Activated naive CD8-positive, alpha-beta T cell treated with anti-CD3 and anti-CD28 coated beads, Interleukin-2, amount 10 ng/mL, durations not matched to agents 7 days and 5 days (primary cell): ENCODE data around the gene SCARF1. TPM values are rescaled to one million over a fixed set of nuclear protein-coding genes. Genes with fewer than 3 reads are reported as not detected.
A peak's percentile ranks its signal among the peaks of the same experiment; 100 is the strongest.

Experiments
- ATAC-seq: fragments of 150-1000 bp; cut with Tn5 transposase; one replicate; pipeline ENCODE4 v1.10.0; 2021; ENCODE audit warnings: low read depth, moderate library complexity
- POLR2A ChIA-PET: fragments of 350-600 bp; sonication (Branson Sonifier 250); formaldehyde crosslinking; loops from one replicate; lab custom pipeline; 2021; ENCODE audit warnings: antibody characterized with exemption; lab: Charles Lee
- DNase-seq: peaks from one replicate; pipeline ENCODE4 v3.0.0; 2021
- H3K27ac Mint-ChIP-seq: one replicate; pipeline ENCODE4 v1.8.0; 2022; ENCODE audit warnings: mild to moderate bottlenecking, mixed read lengths
- H3K27me3 Mint-ChIP-seq: one replicate; pipeline ENCODE4 v1.8.0; 2022; ENCODE audit warnings: mild to moderate bottlenecking, moderate library complexity, mixed read lengths
- H3K36me3 Mint-ChIP-seq: one replicate; pipeline ENCODE4 v1.8.0; 2021; ENCODE audit warnings: mild to moderate bottlenecking, mixed read lengths
- H3K4me1 Mint-ChIP-seq: one replicate; pipeline ENCODE4 v1.8.0; 2021; ENCODE audit warnings: mixed read lengths
- H3K4me3 Mint-ChIP-seq: one replicate; pipeline ENCODE4 v1.8.0; 2022; ENCODE audit warnings: mild to moderate bottlenecking, moderate library complexity, mixed read lengths
- H3K9me3 Mint-ChIP-seq: one replicate; pipeline ENCODE4 v1.8.0; 2021; ENCODE audit warnings: mixed read lengths
- total RNA-seq, 2 experiments: library from RNA; stranded (reverse); gene quantifications; one replicate each; pipeline ENCODE4 v1.2.3, GENCODE V29; 2021

The SCARF1 gene
- total RNA-seq, 2 experiments from 2014 or later = 6.0 to 6.5 TPM

DNA sequence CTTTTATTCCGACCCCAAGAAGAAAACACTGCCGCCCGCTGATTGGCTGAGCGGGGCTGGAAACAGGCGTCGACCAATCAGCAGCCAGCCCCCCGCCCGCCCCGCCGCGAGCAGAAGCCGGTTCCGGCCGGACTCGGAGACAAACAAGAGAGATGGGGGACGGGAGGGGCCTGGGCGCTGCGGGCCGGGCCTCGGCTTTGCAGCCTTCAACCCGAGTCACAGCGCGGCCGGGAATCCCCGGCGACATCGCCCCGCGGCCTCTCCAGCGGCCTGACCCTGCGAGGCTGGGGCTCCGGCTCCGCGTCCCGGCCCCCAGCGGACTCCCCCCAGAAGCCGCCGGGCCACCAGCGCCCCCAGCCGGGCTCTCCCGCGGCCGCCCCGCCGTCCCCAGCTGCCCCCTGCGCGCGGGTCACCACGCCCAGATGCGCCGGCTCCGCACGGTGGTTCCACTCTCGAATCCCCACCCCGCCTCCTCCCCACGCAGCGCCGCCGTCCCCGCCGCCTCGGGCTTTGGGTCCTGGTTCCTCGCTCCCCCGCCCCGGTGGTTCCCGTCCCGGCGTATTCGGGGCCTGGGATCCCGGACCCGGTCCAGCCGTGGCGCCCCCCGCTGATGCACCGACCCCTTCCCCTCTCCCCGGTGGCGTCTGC is 16.6 kb downstream of the SCARF1 start:
- H3K27ac Mint-ChIP-seq = peak overlapping the region; percentile 80
- no peaks in the 10 kb centered on the region for H3K9me3 Mint-ChIP-seq
- peak; percentile 81 for ATAC-seq
- peak overlapping the region; percentile 82 for H3K4me3 Mint-ChIP-seq
- H3K27me3 Mint-ChIP-seq = peaks cover 34% of the 10 kb centered on the region
- POLR2A ChIA-PET = interaction anchor here (2.4 kb wide), 1 partner anchor 20 kb away, joined by 16 read pairs; the partner anchor contains the start of gene RILP
- peaks cover 13% of the 10 kb centered on the region for H3K4me1 Mint-ChIP-seq
- peak; percentile 85 for DNase-seq
- no peaks in the 10 kb centered on the region for H3K36me3 Mint-ChIP-seq

DNA sequence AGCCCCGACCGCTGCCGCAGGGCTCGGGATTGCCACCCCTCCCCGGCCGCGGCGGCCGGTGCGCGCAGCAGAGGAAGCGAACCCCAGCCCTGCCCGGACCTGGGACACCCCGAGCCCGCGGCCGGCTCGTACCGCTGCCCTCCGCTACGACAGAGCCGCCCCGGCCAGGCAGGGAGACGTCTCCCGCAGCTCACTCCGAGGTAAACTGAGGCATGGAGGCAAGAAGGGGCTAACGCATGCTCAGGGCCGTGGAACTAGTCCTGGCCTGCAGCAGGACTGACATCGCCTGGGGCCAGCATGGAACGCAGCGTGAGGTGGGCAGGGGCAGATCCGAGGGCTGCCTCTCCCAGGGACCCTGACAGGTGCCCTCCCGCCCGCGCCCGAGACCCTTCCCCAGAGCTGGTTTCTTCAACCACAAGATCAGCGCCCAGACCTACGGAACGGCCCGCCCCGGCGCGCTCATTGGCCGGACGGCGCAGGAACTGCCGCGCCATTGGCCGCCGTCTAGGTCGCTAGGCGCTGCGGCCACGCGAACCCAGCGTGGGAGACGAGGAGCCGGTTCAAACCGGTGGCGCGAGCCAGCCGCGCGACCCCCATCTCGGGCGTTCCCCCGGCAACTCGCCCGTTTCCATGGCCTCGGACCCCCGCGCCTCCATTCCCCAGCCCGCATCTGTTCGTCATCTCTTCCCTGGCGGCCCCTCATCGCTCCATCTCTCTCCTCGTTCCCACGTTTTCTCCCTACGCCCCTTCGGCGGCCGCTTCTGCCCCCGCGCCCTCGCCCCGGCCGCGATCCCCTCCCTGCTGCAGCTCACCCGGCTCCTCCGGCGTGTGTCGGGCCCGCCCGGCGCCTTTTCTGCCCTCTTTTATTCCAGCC is 17.3 kb downstream of the SCARF1 start, which contains the start of gene SLC43A2:
Gene SLC43A2 (minus strand): TSS at position 853 of the 874 bp plus-strand sequence. CDS start 960 bp downstream, outside the sequence.
- peaks cover 32% of the 10 kb centered on the region for H3K27me3 Mint-ChIP-seq
- POLR2A ChIA-PET = no interaction called here
- ATAC-seq (peak; percentile 75), DNase-seq (peak; percentile 85)
- H3K36me3 Mint-ChIP-seq = no peaks in the 10 kb centered on the region
- peak within 1 kb of the TSS; percentile 82 for H3K4me3 Mint-ChIP-seq
- peaks cover 13% of the 10 kb centered on the region for H3K4me1 Mint-ChIP-seq
- peak within 1 kb of the TSS; percentile 80 for H3K27ac Mint-ChIP-seq
- no peaks in the 10 kb centered on the region for H3K9me3 Mint-ChIP-seq

GRCh38 chr17:1627182-1627981 is 18.1 kb downstream of the SCARF1 start:
- Mint-ChIP-seq H3K9me3 (no peaks in the 10 kb centered on the region), H3K4me3 (peak overlapping the region; percentile 64), H3K27me3 (peaks cover 32% of the 10 kb centered on the region), H3K27ac (peak overlapping the region; percentile 12), H3K4me1 (peaks cover 13% of the 10 kb centered on the region), H3K36me3 (no peaks in the 10 kb centered on the region)
- POLR2A ChIA-PET = no interaction called here
- no peak for ATAC-seq
- DNase-seq = no peak

GRCh38 chr17:1626333-1626732 is 19.2 kb downstream of the SCARF1 start:
- DNase-seq = no peak
- H3K9me3 Mint-ChIP-seq = no peaks in the 10 kb centered on the region
- peak overlapping the region; percentile 24 for H3K27ac Mint-ChIP-seq
- POLR2A ChIA-PET = interaction anchor here (0.6 kb wide), 1 partner anchor 59 kb away, joined by 4 read pairs; no protein-coding TSS in a partner anchor
- H3K4me3 Mint-ChIP-seq = no peak overlapping the region
- ATAC-seq = no peak
- peaks cover 32% of the 10 kb centered on the region for H3K27me3 Mint-ChIP-seq
- no peaks in the 10 kb centered on the region for H3K36me3 Mint-ChIP-seq
- peaks cover 13% of the 10 kb centered on the region for H3K4me1 Mint-ChIP-seq

DNA sequence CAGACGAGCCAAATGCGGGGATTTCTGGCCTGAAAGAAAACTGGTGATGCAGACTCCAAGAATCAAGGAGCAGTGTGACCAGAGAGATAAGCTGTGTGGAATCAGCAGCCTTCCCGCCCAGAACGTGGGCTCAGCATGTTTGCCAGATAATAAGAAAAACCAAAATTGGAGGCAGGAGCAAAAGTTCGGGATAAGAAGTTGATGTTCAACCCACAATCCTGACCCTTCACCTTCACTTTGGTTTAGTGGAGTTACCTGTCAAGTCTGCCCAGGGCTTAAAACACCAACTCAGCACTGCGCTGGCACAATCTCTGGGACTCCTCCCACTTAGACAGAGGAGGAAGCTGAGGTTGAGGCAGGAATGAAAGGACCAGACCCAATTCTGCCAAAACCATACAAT is 20.0 kb downstream of the SCARF1 start:
- H3K9me3 Mint-ChIP-seq = no peaks in the 10 kb centered on the region
- POLR2A ChIA-PET = interaction anchor here (0.6 kb wide), 2 partner anchors 29 to 58 kb away, joined by 3 to 4 read pairs; no protein-coding TSS in a partner anchor
- no peak overlapping the region for H3K4me3 Mint-ChIP-seq
- H3K4me1 Mint-ChIP-seq = peaks cover 13% of the 10 kb centered on the region
- ATAC-seq = no peak
- no peak for DNase-seq
- H3K27me3 Mint-ChIP-seq = peaks cover 27% of the 10 kb centered on the region
- H3K36me3 Mint-ChIP-seq = no peaks in the 10 kb centered on the region
- no peak overlapping the region for H3K27ac Mint-ChIP-seq

GRCh38 chr17:1625053-1625452 is 20.5 kb downstream of the SCARF1 start:
- peaks cover 10% of the 10 kb centered on the region for H3K4me1 Mint-ChIP-seq
- H3K27me3 Mint-ChIP-seq = peaks cover 23% of the 10 kb centered on the region
- no peak overlapping the region for H3K27ac Mint-ChIP-seq
- ATAC-seq = no peak
- no peak for DNase-seq
- H3K36me3 Mint-ChIP-seq = no peaks in the 10 kb centered on the region
- no peak overlapping the region for H3K4me3 Mint-ChIP-seq
- no peaks in the 10 kb centered on the region for H3K9me3 Mint-ChIP-seq
- POLR2A ChIA-PET = interaction anchor here (0.6 kb wide), 1 partner anchor 29 kb away, joined by 3 read pairs; no protein-coding TSS in a partner anchor

DNA sequence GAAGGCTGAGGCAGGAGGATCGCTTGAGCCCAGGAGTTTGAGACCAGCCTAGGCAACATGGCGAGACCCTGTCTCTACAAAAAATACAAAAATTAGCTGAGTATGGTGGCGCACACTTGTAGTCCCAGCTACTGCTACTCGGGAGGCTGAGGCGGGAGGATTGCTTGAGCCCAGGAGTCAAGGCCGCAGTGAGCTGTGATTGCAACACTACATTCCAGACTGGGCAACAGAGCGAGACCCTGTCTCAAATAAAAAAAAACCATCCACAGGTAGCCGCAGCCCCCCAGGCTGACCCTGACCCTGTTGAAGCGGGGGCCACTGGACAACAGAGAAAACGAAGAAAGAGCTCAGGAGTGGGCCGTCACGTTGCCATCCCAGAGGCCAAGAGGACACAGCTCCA is 20.9 kb downstream of the SCARF1 start:
- no peak for ATAC-seq
- no peaks in the 10 kb centered on the region for H3K36me3 Mint-ChIP-seq
- H3K4me3 Mint-ChIP-seq = no peak overlapping the region
- no peak overlapping the region for H3K27ac Mint-ChIP-seq
- peaks cover 22% of the 10 kb centered on the region for H3K27me3 Mint-ChIP-seq
- DNase-seq = no peak
- H3K4me1 Mint-ChIP-seq = peaks cover 8% of the 10 kb centered on the region
- POLR2A ChIA-PET = no interaction called here
- H3K9me3 Mint-ChIP-seq = no peaks in the 10 kb centered on the region

GRCh38 chr17:1623057-1623630 is 22.4 kb downstream of the SCARF1 start:
- DNase-seq = no peak
- POLR2A ChIA-PET = no interaction called here
- peaks cover 8% of the 10 kb centered on the region for H3K4me1 Mint-ChIP-seq
- H3K27ac Mint-ChIP-seq = no peak overlapping the region
- no peaks in the 10 kb centered on the region for H3K36me3 Mint-ChIP-seq
- H3K27me3 Mint-ChIP-seq = peaks cover 22% of the 10 kb centered on the region
- ATAC-seq = no peak
- no peak overlapping the region for H3K4me3 Mint-ChIP-seq
- no peaks in the 10 kb centered on the region for H3K9me3 Mint-ChIP-seq

- Mint-ChIP-seq H3K36me3 (no peaks in the 10 kb centered on the region), H3K4me1 (peaks cover under 1% of the 10 kb centered on the region), H3K27me3 (peaks cover 11% of the 10 kb centered on the region), H3K9me3 (no peaks in the 10 kb centered on the region), H3K4me3 (no peak overlapping the region), H3K27ac (no peak overlapping the region)
- POLR2A ChIA-PET = no interaction called here
- ATAC-seq (no peak), DNase-seq (no peak)
These were observed 24.1 kb downstream of the SCARF1 start for GRCh38 chr17:1621273-1621954.

DNA sequence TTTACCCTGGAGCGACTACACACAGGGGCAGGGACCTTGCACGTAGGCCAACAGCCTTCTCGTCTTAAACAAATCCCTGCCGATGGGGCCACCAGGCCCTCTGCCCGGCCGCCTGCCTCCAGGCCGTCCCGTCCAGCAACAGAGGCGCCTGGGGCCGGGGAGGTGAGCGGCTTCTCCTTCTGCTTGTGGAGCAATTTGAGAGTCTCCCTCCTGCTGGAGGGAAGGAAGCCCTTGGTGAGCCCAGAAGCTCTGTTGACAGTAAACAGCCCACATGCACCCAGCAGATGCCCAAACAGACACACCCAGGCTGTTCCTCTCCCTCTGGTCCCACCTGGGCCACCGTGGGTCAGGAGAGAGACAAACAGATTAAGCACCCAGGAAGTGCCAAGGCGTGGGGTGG is 25.0 kb downstream of the SCARF1 start:
- Mint-ChIP-seq H3K9me3 (no peaks in the 10 kb centered on the region), H3K4me3 (no peak overlapping the region), H3K27me3 (peaks cover 2% of the 10 kb centered on the region), H3K36me3 (no peaks in the 10 kb centered on the region), H3K27ac (no peak overlapping the region), H3K4me1 (no peaks in the 10 kb centered on the region)
- no peak for DNase-seq
- POLR2A ChIA-PET = no interaction called here
- ATAC-seq = no peak

GRCh38 chr17:1617620-1618174 is 27.8 kb downstream of the SCARF1 start:
- POLR2A ChIA-PET = interaction anchor here (0.6 kb wide), 1 partner anchor 13 kb away, joined by 4 read pairs; no protein-coding TSS in a partner anchor
- ATAC-seq = no peak
- no peaks in the 10 kb centered on the region for H3K4me1 Mint-ChIP-seq
- H3K9me3 Mint-ChIP-seq = no peaks in the 10 kb centered on the region
- no peaks in the 10 kb centered on the region for H3K36me3 Mint-ChIP-seq
- DNase-seq = no peak
- H3K27me3 Mint-ChIP-seq = no peaks in the 10 kb centered on the region
- no peak overlapping the region for H3K27ac Mint-ChIP-seq
- H3K4me3 Mint-ChIP-seq = no peak overlapping the region

GRCh38 chr17:1616101-1616500 is 29.4 kb downstream of the SCARF1 start:
- DNase-seq (no peak), ATAC-seq (no peak)
- no peaks in the 10 kb centered on the region for H3K4me1 Mint-ChIP-seq
- POLR2A ChIA-PET = no interaction called here
- no peak overlapping the region for H3K27ac Mint-ChIP-seq
- H3K36me3 Mint-ChIP-seq = no peaks in the 10 kb centered on the region
- no peaks in the 10 kb centered on the region for H3K27me3 Mint-ChIP-seq
- H3K4me3 Mint-ChIP-seq = no peak overlapping the region
- H3K9me3 Mint-ChIP-seq = no peaks in the 10 kb centered on the region
